Cardiac fibroblast (primary cell): ENCODE measurements around the gene COPG2.
"Not testable (repeated sequence)": the region's sequence is repeated elsewhere in the genome, so short reads cannot be mapped to it uniquely, and the experiment has no call there.

ENCODE experiments used
- DNase-seq, 2 donors: peaks; one replicate each; pipeline versions ENCODE4 v3.0.0 to v3.0.0-alpha.2; 2010; ENCODE audit warnings: low read depth in 2 of 2
- H3K4me3 ChIP-seq, 2 donors: replicated peaks in 1 of 2; 1 replicate in 1 of 2; 2 replicates in 1 of 2; pipeline ENCODE4 v1.5.1; 2011; ENCODE audit warnings: low read depth in 2 of 2, low read length in 2 of 2, mild to moderate bottlenecking in 2 of 2, moderate library complexity in 1 of 2
- CTCF ChIP-seq: IDR thresholded peaks from one replicate; pipeline ENCODE4 v1.5.1; 2011; ENCODE audit warnings: low read depth, mild to moderate bottlenecking, low read length, inconsistent platforms

Gene COPG2

GRCh38 chr7:130700760-130701159 lies 32.2 kb upstream of the COPG2 start:
- H3K4me3 ChIP-seq: no peak overlapping the region
- DNase-seq: no peak
- TF ChIP-seq CTCF: no peak

- TF ChIP-seq CTCF: no peak
- no peak overlapping the region for H3K4me3 ChIP-seq
- DNase-seq: peak in 1 of 2 donors; percentile 4
These were observed 31.1 kb upstream of the COPG2 start for GRCh38 chr7:130699686-130700085.

- DNase-seq: no peak
- no peak overlapping the region for H3K4me3 ChIP-seq
- no peak for TF ChIP-seq CTCF
These were observed 29.3 kb upstream of the COPG2 start for GRCh38 chr7:130697820-130698219.

GRCh38 chr7:130695840-130696239 lies 27.3 kb upstream of the COPG2 start:
- peak; percentile 61 to 64 for DNase-seq
- no peak overlapping the region for H3K4me3 ChIP-seq
- peak; percentile 63 for TF ChIP-seq CTCF

GRCh38 chr7:130692396-130692795 lies 23.8 kb upstream of the COPG2 start:
- H3K4me3 ChIP-seq, DNase-seq: not testable (repeated sequence)

GRCh38 chr7:130689683-130690082 lies 21.1 kb upstream of the COPG2 start:
- H3K4me3 ChIP-seq: no peak overlapping the region
- no peak for TF ChIP-seq CTCF
- no peak for DNase-seq

GRCh38 chr7:130683026-130683425 lies 14.5 kb upstream of the COPG2 start:
- TF ChIP-seq CTCF: no peak
- H3K4me3 ChIP-seq: no peak overlapping the region
- peak in 1 of 2 donors; percentile 2 for DNase-seq
